Neural crest cell (in vitro differentiated cells): ENCODE data around the gene PLXNA3. TPM values are rescaled to one million over a fixed set of nuclear protein-coding genes. Genes with fewer than 3 reads are reported as not detected.
A peak's percentile ranks its signal among the peaks of the same experiment; 100 is the strongest.

Experiments
- DNase-seq: peaks from one replicate; pipeline ENCODE4 v3.0.0; 2021; ENCODE audit warnings: low read depth, mixed read lengths, low spot score
- H3K27ac Mint-ChIP-seq: one replicate; pipeline ENCODE4 v1.8.0; 2021; ENCODE audit warnings: mild to moderate bottlenecking, mixed read lengths; ENCODE audit not compliant: unreplicated experiment
- H3K27me3 Mint-ChIP-seq: 2 replicates; pipeline ENCODE4 v1.8.0; 2021; ENCODE audit warnings: low read depth, mild to moderate bottlenecking, mixed read lengths
- H3K36me3 Mint-ChIP-seq: 2 replicates; pipeline ENCODE4 v1.8.0; 2021; ENCODE audit warnings: low read depth, mild to moderate bottlenecking, mixed read lengths
- H3K4me1 Mint-ChIP-seq: 2 replicates; pipeline ENCODE4 v1.8.0; 2021; ENCODE audit warnings: mixed read lengths
- H3K4me3 Mint-ChIP-seq: one replicate; pipeline ENCODE4 v1.8.0; 2021; ENCODE audit warnings: mild to moderate bottlenecking, mixed read lengths
- H3K9me3 Mint-ChIP-seq: 2 replicates; pipeline ENCODE4 v1.8.0; 2021; ENCODE audit warnings: mixed read lengths
- total RNA-seq: library from RNA; stranded (reverse); gene quantifications from 2 replicates; pipeline ENCODE4 v1.2.1, GENCODE V29; 2021
- TF ChIP-seq, protein P1 (sequence below): fragments of 200-600 bp; sonication (generic); conservative IDR thresholded peaks from 2 replicates; pipeline ENCODE4 v1.5.0; 2021; ENCODE audit warnings: antibody characterized with exemption, mild to moderate bottlenecking

The PLXNA3 gene
- total RNA-seq, 1 donor from 2014 or later: 75.1 TPM

DNA sequence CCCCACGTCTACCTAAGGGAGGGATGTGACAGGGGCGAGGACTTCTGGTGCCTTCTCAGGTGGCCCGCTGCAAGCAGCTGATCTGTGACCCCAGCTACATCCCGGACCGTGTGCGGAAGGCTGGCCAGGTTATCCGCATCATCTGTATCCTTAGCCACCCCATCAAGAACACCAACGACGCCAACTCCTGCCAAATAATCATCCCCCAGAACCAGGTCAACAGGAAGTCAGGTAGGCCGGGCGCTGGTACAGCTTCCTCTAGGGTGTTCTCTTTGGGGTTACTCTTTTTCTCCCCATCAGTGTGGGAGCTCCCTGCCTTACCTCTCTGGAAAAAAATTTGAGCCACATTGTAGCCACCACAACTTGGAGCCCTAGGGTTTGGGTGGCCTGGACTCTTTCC, 16.5 kb upstream of the PLXNA3 start:
- Mint-ChIP-seq H3K27ac (no peak overlapping the region), H3K9me3 (no peaks in the 10 kb centered on the region), H3K4me1 (peaks cover 12% of the 10 kb centered on the region), H3K4me3 (peak overlapping the region; percentile 83), H3K36me3 (peaks cover 3% of the 10 kb centered on the region), H3K27me3 (no peaks in the 10 kb centered on the region)
- no peak for DNase-seq
- TF ChIP-seq, protein P1, sequence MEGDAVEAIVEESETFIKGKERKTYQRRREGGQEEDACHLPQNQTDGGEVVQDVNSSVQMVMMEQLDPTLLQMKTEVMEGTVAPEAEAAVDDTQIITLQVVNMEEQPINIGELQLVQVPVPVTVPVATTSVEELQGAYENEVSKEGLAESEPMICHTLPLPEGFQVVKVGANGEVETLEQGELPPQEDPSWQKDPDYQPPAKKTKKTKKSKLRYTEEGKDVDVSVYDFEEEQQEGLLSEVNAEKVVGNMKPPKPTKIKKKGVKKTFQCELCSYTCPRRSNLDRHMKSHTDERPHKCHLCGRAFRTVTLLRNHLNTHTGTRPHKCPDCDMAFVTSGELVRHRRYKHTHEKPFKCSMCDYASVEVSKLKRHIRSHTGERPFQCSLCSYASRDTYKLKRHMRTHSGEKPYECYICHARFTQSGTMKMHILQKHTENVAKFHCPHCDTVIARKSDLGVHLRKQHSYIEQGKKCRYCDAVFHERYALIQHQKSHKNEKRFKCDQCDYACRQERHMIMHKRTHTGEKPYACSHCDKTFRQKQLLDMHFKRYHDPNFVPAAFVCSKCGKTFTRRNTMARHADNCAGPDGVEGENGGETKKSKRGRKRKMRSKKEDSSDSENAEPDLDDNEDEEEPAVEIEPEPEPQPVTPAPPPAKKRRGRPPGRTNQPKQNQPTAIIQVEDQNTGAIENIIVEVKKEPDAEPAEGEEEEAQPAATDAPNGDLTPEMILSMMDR: no peak

DNA sequence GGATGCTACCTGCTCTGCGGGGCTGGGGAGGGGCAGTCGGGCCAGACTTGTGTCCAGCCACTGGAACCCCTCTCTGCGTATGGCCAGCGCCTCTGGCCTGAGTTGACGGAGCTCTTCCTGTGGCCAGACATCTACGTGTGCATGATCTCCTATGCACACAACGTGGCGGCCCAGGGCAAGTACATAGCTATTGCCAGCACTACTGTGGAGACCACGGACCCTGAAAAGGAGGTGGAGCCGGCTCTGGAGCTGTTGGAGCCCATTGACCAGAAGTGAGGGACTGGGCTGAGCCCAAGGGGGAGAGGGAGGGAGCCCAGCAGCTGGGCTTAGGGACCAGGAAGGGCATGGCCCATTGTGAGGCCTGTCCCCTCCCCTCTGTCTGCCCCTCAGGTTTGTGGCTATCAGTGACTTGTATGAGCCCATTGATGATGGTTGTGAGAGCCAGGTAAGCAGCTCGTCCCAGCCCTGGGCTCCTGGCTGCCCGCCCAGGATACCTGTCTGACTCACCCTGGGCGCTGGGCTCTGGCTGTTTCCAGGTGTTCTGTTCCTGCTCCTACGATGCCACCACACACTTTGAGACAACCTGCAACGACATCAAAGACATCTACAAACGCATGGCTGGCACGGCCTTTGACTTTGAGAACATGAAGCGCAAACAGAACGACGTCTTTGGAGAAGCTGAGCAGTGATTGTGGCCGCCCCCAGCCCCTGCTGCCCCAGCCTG, 15.9 kb upstream of the PLXNA3 start:
- peaks cover 12% of the 10 kb centered on the region for H3K4me1 Mint-ChIP-seq
- H3K9me3 Mint-ChIP-seq: no peaks in the 10 kb centered on the region
- no peak overlapping the region for H3K27ac Mint-ChIP-seq
- peaks cover 3% of the 10 kb centered on the region for H3K36me3 Mint-ChIP-seq
- no peaks in the 10 kb centered on the region for H3K27me3 Mint-ChIP-seq
- TF ChIP-seq, protein P1: no peak
- no peak for DNase-seq
- H3K4me3 Mint-ChIP-seq: peak overlapping the region; percentile 83

DNA sequence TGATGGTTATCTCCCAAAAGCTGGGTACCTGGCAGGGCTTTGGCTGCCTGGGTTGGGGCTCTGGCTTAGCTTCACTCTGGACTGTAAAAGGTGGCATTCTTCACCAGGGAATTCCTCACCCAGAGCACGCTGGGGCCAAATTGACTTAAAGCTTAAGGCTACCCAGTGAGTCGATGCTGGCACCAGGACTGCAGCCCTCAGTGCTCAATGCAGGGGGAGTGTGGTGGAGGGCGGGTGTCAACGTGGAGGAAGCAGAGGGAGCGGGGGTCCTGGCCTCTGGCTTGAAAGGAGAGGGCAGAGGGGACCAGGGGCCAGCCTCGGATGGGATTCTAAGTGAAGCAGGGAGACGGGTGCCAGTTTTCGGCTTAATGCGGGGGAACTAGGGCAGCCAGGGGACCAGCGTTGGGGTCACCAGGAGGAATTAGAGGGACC, 14.6 kb upstream of the PLXNA3 start:
- TF ChIP-seq, protein P1: no peak
- Mint-ChIP-seq H3K27ac (peak overlapping the region; percentile 78), H3K9me3 (no peaks in the 10 kb centered on the region), H3K27me3 (no peaks in the 10 kb centered on the region), H3K4me1 (peaks cover 6% of the 10 kb centered on the region), H3K36me3 (no peaks in the 10 kb centered on the region), H3K4me3 (peak overlapping the region; percentile 83)
- no peak for DNase-seq

DNA sequence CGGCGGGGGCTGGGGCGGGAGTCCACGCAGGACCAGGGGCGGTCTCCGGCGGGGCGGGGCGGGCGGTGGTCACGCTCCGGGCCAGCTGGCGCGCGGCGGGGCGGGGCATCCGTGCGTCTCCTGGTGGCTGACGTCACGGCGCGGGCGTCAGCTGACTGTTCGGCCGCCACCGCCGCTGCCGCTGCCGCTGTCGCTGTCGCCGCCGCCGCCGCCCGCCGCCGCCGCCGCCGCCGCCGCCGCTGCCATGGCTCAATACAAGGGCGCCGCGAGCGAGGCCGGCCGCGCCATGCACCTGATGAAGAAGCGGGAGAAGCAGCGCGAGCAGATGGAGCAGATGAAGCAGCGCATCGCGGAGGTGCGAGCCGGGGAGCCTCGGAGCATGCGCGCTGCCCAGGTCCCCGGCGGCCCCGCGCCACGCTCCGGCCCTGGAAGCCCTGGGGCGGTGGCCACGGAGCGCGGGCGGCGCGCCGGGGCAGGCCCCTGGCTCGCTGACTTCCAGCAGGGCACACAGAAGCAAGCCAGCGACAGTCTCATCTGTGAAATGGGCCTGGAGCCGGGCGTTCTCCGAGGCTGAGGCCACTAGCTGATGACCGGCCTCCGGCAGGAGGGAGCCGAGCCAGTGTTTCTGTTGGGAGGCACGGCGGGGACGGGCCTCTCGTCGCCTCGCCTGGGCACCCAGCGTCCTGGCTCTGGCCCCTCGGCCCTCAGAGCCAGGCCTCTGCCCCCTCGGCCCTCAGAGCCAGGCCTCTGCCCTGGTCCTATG, 13.9 kb upstream of the PLXNA3 start, which contains the start of gene FAM50A:
TSS of gene FAM50A (plus strand) at position 150 of the 763 bp plus-strand sequence. CDS start at position 245, 95 bp downstream.
- no peaks in the 10 kb centered on the region for H3K36me3 Mint-ChIP-seq
- peak within 1 kb of the TSS; percentile 78 for H3K27ac Mint-ChIP-seq
- H3K4me3 Mint-ChIP-seq: peak within 1 kb of the TSS; percentile 83
- H3K9me3 Mint-ChIP-seq: no peaks in the 10 kb centered on the region
- TF ChIP-seq, protein P1: no peak
- peaks cover 6% of the 10 kb centered on the region for H3K4me1 Mint-ChIP-seq
- DNase-seq: peak; percentile 50
- no peaks in the 10 kb centered on the region for H3K27me3 Mint-ChIP-seq

DNA sequence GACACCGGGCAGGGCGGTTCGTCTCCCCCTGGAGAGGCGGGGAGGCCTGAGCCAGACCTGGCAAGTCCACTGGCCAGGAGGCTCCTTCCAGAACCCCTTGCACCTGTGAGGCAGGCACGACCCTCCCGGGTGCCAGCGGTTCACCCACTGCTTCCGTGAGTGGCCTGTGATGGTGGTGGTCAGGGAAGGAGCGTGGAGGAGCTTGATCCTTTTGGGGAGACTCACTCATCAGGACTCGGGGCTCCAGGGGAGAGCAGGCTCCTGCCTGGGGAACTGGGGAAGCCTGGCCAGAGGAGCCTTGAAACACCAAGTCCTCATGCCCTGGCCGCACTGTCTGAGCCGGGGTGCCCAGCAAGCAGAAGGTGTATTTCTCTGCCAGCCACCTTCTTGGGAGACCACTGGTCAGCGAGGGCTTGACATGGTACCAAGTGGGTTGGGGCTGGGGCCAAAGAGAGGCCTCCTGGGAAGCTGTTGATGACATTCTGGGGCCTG, 13.3 kb upstream of the PLXNA3 start:
- peak overlapping the region; percentile 27 for H3K4me3 Mint-ChIP-seq
- H3K36me3 Mint-ChIP-seq: no peaks in the 10 kb centered on the region
- H3K27me3 Mint-ChIP-seq: no peaks in the 10 kb centered on the region
- H3K9me3 Mint-ChIP-seq: no peaks in the 10 kb centered on the region
- TF ChIP-seq, protein P1: no peak
- DNase-seq: no peak
- peaks cover 6% of the 10 kb centered on the region for H3K4me1 Mint-ChIP-seq
- no peak overlapping the region for H3K27ac Mint-ChIP-seq
